GM20000 (cell line): ENCODE results near the gene ITPKC.

Experiments
- DNase-seq: peaks from one replicate; pipeline ENCODE4 v3.0.0; 2012; ENCODE audit warnings: low spot score
- CTCF ChIP-seq: IDR thresholded peaks from 2 replicates; pipeline ENCODE4 v1.5.1; 2012; ENCODE audit warnings: mild to moderate bottlenecking, control low read depth; ENCODE audit errors: extremely low read depth, missing control alignments

ITPKC gene

GRCh38 chr19:40717880-40718773 lies 1.2 kb downstream of the ITPKC start:
- no peak for TF ChIP-seq CTCF
- no peak for DNase-seq

GRCh38 chr19:40718774-40719391 lies 2.0 kb downstream of the ITPKC start:
- peak; percentile 40 for DNase-seq
- TF ChIP-seq CTCF: no peak

- no peak for TF ChIP-seq CTCF
- no peak for DNase-seq
These were observed 2.5 kb downstream of the ITPKC start for GRCh38 chr19:40719414-40719894.

- TF ChIP-seq CTCF: no peak
- no peak for DNase-seq
These were observed 4.2 kb downstream of the ITPKC start for GRCh38 chr19:40721140-40721486.

GRCh38 chr19:40721936-40722661 lies 5.2 kb downstream of the ITPKC start:
- DNase-seq: no peak
- TF ChIP-seq CTCF: no peak

GRCh38 chr19:40723661-40724254 lies 6.8 kb downstream of the ITPKC start:
- no peak for DNase-seq
- TF ChIP-seq CTCF: no peak
